ENCODE data around the gene TNFSF13B. TPM values are rescaled to one million over a fixed set of nuclear protein-coding genes. Genes with fewer than 3 reads are reported as not detected.
A peak's percentile ranks its signal among the peaks of the same experiment; 100 is the strongest.

The TNFSF13B gene
- total and polyA plus RNA-seq, 2 donors (not counting 1 experiment from before 2014, with no cell fraction given), result 1.8 to 4.8 TPM

- Histone ChIP-seq H3K27ac (ENCODE audit: insufficient read depth, low read length) (no peak overlapping the region), H3K9ac (ENCODE audit: insufficient read depth, low read length) (no peak overlapping the region), H3K27me3 (ENCODE audit: control insufficient read depth, insufficient read depth, low read length) (no peaks in the 10 kb centered on the region), H3K4me3 (replicated peaks in 1 of 4; ENCODE audit: control extremely low read depth in 1 of 4, insufficient read depth in 1 of 4, low read depth in 3 of 4, low read length in 4 of 4) (no peak overlapping the region), H2AFZ (ENCODE audit: low read length) (no peak overlapping the region), H3K9me3 (ENCODE audit: control insufficient read depth, insufficient read depth, low read depth, low read length) (no peaks in the 10 kb centered on the region), H3K36me3 (ENCODE audit: control insufficient read depth, insufficient read depth, low read length) (no peaks in the 10 kb centered on the region), H3K4me1 (ENCODE audit: control insufficient read depth, extremely low read depth, insufficient read depth, low read length) (peaks cover 2% of the 10 kb centered on the region), H3K79me2 (ENCODE audit: control insufficient read depth, insufficient read depth, low read length) (no peaks in the 10 kb centered on the region), H3K4me2 (ENCODE audit: extremely low read depth, insufficient read depth, low read length) (no peak overlapping the region), H4K20me1 (ENCODE audit: control insufficient read depth, extremely low read depth, insufficient read depth, low read length) (no peaks in the 10 kb centered on the region)
- DNase-seq (ENCODE audit: low read depth in 2 of 2), result no peak
- TF ChIP-seq CTCF (conservative IDR thresholded peaks at IDR 0.05 in 1 of 2, IDR thresholded peaks at IDR 0.05 in 1 of 2; ENCODE audit: low read depth in 1 of 2, low read length in 2 of 2) (no peak), EZH2 (IDR thresholded peaks at IDR 0.05; ENCODE audit: low read length, missing control alignments) (no peak)
Measured at GRCh38 chr13:108268466-108269112, 929 bp upstream of the TNFSF13B start.

GRCh38 chr13:108270442-108270841, 924 bp downstream of the TNFSF13B start:
- no peaks in the 10 kb centered on the region for H3K27me3 ChIP-seq (ENCODE audit: control insufficient read depth, insufficient read depth, low read length)
- no peaks in the 10 kb centered on the region for H3K79me2 ChIP-seq (ENCODE audit: control insufficient read depth, insufficient read depth, low read length)
- peak overlapping the region; percentile 23 for H3K27ac ChIP-seq (ENCODE audit: insufficient read depth, low read length)
- H3K4me1 ChIP-seq (ENCODE audit: control insufficient read depth, extremely low read depth, insufficient read depth, low read length), result peaks cover 2% of the 10 kb centered on the region
- no peaks in the 10 kb centered on the region for H4K20me1 ChIP-seq (ENCODE audit: control insufficient read depth, extremely low read depth, insufficient read depth, low read length)
- H3K36me3 ChIP-seq (ENCODE audit: control insufficient read depth, insufficient read depth, low read length), result no peaks in the 10 kb centered on the region
- H3K4me3 ChIP-seq (replicated peaks in 1 of 4; ENCODE audit: control extremely low read depth in 1 of 4, insufficient read depth in 1 of 4, low read depth in 3 of 4, low read length in 4 of 4), result peak overlapping the region; percentile 41 to 61 (median 49)
- no peak for TF ChIP-seq EZH2 (IDR thresholded peaks at IDR 0.05; ENCODE audit: low read length, missing control alignments)
- no peak for TF ChIP-seq CTCF (conservative IDR thresholded peaks at IDR 0.05 in 1 of 2, IDR thresholded peaks at IDR 0.05 in 1 of 2; ENCODE audit: low read depth in 1 of 2, low read length in 2 of 2)
- H2AFZ ChIP-seq (ENCODE audit: low read length), result peak overlapping the region; percentile 90
- DNase-seq (ENCODE audit: low read depth in 2 of 2), result no peak
- H3K9ac ChIP-seq (ENCODE audit: insufficient read depth, low read length), result no peak overlapping the region
- H3K9me3 ChIP-seq (ENCODE audit: control insufficient read depth, insufficient read depth, low read depth, low read length), result no peaks in the 10 kb centered on the region
- H3K4me2 ChIP-seq (ENCODE audit: extremely low read depth, insufficient read depth, low read length), result peak overlapping the region; percentile 97

- no peak overlapping the region for H3K9ac ChIP-seq (ENCODE audit: insufficient read depth, low read length)
- no peak for TF ChIP-seq CTCF (conservative IDR thresholded peaks at IDR 0.05 in 1 of 2, IDR thresholded peaks at IDR 0.05 in 1 of 2; ENCODE audit: low read depth in 1 of 2, low read length in 2 of 2)
- no peak for TF ChIP-seq EZH2 (IDR thresholded peaks at IDR 0.05; ENCODE audit: low read length, missing control alignments)
- peak; percentile 24 to 45 for DNase-seq (ENCODE audit: low read depth in 2 of 2)
- no peaks in the 10 kb centered on the region for H3K27me3 ChIP-seq (ENCODE audit: control insufficient read depth, insufficient read depth, low read length)
- H2AFZ ChIP-seq (ENCODE audit: low read length), result no peak overlapping the region
- no peak overlapping the region for H3K27ac ChIP-seq (ENCODE audit: insufficient read depth, low read length)
- H3K4me3 ChIP-seq (replicated peaks in 1 of 4; ENCODE audit: control extremely low read depth in 1 of 4, insufficient read depth in 1 of 4, low read depth in 3 of 4, low read length in 4 of 4), result no peak overlapping the region
- no peaks in the 10 kb centered on the region for H3K79me2 ChIP-seq (ENCODE audit: control insufficient read depth, insufficient read depth, low read length)
- no peak overlapping the region for H3K4me2 ChIP-seq (ENCODE audit: extremely low read depth, insufficient read depth, low read length)
- H3K4me1 ChIP-seq (ENCODE audit: control insufficient read depth, extremely low read depth, insufficient read depth, low read length), result peaks cover 2% of the 10 kb centered on the region
- H4K20me1 ChIP-seq (ENCODE audit: control insufficient read depth, extremely low read depth, insufficient read depth, low read length), result no peaks in the 10 kb centered on the region
- H3K36me3 ChIP-seq (ENCODE audit: control insufficient read depth, insufficient read depth, low read length), result no peaks in the 10 kb centered on the region
- H3K9me3 ChIP-seq (ENCODE audit: control insufficient read depth, insufficient read depth, low read depth, low read length), result no peaks in the 10 kb centered on the region
Measured at GRCh38 chr13:108272333-108272732, 2.8 kb downstream of the TNFSF13B start.
